Stimulated activated CD4-positive, alpha-beta T cell treated with anti-CD3 and anti-CD28 coated beads, Interleukin-2, amount 100 ng/mL, for 4 hours (primary cell): ENCODE data around the gene SLC5A3.

Source experiments
- DNase-seq: peaks from one replicate; pipeline ENCODE4 v3.0.0-alpha.2; 2020; ENCODE audit warnings: low read depth

SLC5A3 gene

DNA sequence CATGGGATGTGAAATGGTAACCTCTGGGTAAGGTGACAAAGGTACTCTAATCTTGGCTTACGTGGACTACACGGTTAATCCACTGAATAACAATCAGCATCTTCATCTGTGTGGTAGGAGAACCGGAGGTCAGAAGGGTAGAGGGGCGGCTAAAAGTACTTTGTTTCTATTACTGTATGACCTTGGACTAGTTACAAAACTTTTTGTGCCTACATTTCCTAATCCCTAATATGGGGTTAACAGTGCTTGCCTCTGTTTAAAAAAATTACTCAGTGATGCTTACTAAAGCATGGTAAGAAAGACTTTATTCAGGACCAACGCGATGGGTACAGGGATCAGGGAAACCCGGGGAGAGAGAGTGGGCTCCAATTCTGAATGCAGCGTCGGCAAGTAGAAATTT, 1.7 kb upstream of the SLC5A3 start:
- no peak for DNase-seq

GRCh38 chr21:34072145-34073031, 990 bp upstream of the SLC5A3 start:
- no peak for DNase-seq

- peak; percentile 37 for DNase-seq
Observed at GRCh38 chr21:34073749-34074282, 438 bp downstream of the SLC5A3 start.

DNA sequence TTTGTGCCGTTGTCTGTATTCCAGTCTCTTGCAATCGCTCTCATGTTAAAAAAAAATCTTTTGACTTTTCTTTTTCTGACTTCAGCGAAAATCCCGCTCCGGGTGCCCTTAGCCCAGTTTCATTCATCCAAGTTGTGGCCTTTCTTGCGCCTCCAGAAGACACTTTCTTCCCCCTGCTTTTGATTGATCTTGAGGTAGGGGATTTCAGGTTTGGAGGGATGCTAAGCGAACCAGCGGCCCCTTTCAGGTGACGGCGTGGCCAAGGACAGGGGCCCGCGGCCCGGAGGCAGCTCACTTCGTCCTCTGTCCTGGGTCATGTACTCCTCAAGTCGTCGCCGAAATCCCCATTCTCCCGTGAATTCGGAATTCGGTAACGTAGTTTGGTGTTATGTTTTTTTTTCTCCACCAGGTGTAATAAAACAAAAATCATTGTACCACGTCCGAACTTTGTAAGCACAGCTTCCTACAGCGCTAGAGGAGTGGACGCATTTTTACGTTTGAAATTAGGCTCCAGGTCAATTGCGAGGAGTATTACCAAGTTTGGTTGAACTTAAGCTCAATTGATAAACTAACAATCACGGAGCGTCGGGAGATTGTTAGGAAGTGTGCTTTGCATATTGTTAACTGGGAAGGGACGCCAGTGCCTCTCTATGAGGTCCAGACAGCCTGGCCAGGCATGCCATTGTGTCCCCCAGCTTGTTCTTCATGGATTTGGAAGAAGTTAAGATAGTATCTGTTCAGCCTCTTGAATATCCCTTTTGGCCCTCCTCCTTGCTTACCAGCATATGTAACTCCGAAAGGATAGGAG, 1.1 kb downstream of the SLC5A3 start:
- no peak for DNase-seq

GRCh38 chr21:34075091-34075425, 1.7 kb downstream of the SLC5A3 start:
- DNase-seq, result no peak

DNA sequence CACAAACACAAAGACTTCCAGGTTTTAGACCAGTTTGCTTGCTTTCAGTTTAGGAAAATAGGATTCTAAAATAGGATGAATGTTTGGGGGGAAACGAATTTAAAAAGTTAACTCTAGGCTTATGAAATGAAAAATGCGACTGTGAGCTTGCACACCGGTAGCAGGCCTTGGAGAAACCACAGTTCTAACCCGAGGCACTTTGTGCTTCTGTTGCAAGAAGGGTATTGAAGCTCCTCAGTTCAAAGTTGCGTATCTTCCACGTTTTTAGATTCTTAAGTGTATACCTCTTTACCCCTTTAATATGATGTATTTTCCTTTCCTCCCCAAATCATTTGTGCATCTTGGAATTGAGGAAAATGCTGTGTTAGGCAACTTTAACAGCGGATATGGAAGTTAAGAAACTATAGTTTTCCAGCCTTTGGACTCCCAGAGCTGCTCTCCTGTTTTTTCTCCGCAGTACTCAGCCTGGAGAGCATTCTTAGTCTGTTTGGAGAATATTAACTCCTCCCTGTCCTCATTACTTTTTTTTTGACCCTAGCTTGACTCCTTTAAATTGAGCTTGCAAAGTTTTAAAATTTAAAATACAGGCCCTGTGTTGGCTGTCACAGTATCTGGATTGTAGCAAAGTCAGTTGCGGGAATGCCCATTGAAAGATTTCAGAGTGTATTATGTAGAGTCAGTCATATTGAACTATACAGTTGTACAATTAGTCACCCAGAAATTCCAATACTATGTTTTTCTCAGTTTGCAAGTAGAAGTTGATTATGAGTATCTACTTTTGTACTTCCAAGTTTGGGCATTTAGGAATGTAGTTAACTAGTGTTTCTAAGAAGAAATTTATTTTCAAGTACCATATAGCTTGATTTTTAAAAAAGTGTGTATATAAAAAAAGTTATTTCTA, 2.6 kb downstream of the SLC5A3 start:
- DNase-seq, result no peak

GRCh38 chr21:34076835-34077234, 3.5 kb downstream of the SLC5A3 start:
- DNase-seq, result no peak

GRCh38 chr21:34077888-34078287, 4.5 kb downstream of the SLC5A3 start:
- no peak for DNase-seq

GRCh38 chr21:34078915-34079314, 5.5 kb downstream of the SLC5A3 start:
- DNase-seq, result no peak

DNA sequence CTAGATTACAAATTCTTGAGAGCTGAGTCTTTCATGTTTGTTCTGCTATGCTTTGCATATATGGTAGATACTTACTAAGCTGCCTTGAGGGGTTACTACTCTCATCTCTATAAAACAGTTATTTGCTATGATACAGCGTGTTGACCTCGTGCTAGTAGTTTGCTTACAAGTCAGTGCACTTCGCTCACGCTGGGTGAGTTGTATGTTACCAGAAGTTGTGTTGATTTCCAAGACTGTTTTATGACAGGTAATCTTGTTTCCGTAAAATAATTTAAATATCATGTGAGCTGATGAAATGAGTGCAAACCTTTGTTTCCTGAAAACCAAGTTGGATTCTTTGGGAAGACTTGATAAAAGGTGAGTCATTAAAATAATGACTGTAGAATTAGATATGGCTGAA, 7.3 kb downstream of the SLC5A3 start:
- no peak for DNase-seq

- DNase-seq, result no peak
Observed at GRCh38 chr21:34082769-34083168, 9.4 kb downstream of the SLC5A3 start.

DNA sequence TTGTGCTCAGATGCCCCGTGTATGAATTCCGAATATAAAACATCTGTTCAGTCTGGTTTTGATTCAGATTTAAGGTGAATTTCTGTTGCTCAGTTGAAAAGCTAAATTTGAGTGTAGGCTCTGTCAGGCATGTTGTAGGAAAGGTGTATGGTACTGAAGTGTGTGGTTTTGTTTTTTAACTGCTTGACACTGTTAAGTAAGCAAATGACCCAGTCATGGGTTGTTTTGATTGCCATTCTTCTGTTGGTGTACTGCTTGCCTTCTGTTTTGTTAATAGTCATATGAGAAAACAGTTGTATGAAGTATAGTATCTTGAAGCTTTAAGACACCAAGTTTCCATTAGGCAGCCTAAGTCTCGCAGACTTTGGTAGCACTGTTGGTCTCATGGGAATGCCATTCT, 10.0 kb downstream of the SLC5A3 start:
- DNase-seq, result no peak

DNA sequence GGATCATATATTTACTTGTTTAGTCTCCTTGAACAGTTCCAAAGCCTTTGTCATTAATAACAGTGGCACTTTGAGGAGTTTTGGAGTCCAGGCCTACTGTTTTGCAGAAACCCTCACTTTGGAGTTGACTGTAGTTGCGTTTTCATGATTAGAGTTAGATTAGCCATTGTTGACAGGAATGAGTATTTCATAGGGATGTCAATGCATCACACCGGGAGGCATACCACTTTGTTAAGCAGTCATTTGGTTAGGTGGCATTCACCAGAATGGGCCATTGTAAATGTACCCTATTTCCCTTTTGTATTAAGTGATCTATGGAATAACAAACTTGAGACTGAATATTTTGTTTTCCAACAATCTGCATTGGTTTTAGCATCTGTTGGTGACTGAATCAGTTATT, 11.8 kb downstream of the SLC5A3 start:
- DNase-seq, result no peak

GRCh38 chr21:34086887-34087306, 13.5 kb downstream of the SLC5A3 start:
- DNase-seq, result no peak

GRCh38 chr21:34088752-34089151, 15.4 kb downstream of the SLC5A3 start:
- no peak for DNase-seq

DNA sequence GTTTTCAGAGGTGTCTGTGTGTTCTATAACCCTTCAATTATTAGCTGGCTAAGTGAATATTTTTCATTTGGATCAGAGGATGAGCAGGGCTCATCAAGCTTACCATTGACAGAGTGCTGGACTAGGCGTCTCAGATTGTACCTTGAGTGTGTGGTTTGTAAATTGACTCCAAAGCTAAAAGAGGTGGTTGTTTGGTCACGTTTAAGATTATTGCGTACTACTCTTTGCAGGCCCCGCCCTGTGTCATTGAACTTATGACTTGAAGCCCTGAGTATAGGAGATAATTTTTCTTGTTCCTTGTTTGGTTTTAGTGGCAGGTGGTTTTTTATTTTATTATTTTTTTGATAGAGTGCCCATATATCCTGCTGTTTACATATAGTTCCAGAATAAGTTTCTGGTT, 17.7 kb downstream of the SLC5A3 start:
- no peak for DNase-seq

DNA sequence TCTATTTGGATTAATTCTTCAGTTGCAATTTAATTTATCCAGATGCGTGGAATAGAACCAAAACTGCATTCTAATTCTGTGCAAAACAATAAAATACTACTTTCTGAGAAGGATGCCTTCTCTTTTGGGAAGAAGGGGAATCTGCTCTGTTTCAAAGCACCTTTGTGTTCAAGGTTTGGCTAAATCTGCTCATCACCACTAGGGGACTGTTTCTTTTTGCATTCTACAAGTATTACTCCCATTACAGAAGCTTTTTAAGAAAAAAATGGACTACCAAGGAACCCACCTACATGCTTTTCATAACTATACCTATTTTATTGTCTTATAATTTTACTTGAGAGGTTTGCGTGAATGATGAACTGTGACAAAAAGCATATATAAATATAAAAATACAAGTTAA, 18.2 kb downstream of the SLC5A3 start:
- DNase-seq, result no peak

DNA sequence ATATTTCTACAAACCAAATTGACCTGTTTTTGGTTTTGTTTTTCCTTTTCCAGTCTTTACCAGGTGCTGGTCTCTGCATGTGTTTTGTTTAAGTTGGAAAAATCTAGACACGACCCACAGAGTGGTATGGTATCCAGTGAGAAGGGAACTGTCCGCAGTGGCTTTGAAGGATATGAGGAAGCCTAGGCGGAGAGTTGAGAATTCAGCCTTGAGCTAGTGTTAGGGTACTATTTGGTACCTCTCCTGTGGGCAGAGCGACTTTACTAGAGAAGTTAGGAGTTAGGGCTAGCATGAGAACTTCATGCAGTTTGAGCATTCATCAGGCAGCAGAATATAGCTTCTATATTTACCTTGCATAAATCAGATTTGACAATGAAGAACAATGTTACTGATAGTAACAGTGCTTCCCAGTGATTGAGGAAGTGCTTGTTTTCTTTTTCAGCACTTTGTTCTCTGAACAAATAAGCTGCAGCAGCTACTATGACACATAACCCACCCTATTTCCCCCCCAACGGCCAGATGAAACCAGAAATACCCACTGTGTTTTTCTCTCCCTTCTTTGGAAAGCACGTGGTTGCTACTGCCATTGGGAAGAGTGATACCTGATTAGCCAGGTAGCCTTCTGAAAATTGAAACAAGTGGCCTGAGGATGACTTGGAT, 19.0 kb downstream of the SLC5A3 start:
- DNase-seq, result no peak

- DNase-seq, result no peak
Observed at GRCh38 chr21:34093083-34093482, 19.7 kb downstream of the SLC5A3 start.

DNA sequence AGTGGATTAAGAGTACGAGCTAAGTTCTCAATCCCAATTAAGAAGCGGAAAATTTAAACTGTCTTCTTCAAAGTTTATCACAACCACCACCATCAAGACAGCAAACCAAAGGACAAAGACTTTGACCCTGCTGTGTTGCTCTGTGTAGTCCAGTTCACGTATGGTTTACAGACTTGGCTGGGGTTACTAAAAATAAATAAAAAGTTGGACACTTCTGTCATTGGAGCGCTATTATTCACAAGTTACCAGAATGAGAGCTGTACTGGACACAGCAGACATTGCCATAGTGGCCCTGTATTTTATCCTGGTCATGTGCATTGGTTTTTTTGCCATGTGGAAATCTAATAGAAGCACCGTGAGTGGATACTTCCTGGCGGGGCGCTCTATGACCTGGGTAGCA, 21.6 kb downstream of the SLC5A3 start:
- DNase-seq, result no peak

GRCh38 chr21:34097442-34097841, 24.1 kb downstream of the SLC5A3 start:
- no peak for DNase-seq

DNA sequence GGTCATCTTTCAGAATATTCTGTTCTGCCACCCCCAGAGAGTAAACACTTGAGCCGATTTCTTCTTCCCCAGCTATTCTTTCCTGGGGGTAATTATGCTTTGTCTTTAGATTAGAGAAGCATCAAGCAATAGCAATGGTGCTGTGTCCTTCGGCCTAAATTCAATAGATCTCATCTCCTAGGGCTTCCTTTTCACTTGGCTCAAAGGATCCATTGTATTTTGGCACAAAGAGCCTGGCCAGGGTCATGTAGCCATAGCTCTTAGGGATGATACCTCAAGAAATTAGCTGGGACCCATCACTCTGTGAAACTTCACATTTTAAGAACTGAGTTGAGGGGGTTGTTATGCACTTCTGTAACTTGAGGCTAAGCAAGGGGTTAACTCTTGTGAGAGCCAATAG, 27.0 kb downstream of the SLC5A3 start:
- no peak for DNase-seq
